ENCODE measurements around the gene RTL10.
A peak's percentile ranks its signal among the peaks of the same experiment; 100 is the strongest.
"Not testable (repeated sequence)": the region's sequence is repeated elsewhere in the genome, so short reads cannot be mapped to it uniquely, and the experiment has no call there.

RTL10 gene

GRCh38 chr22:19842393-19843106 is 12.1 kb downstream of the RTL10 start:
- no peak for DNase-seq

GRCh38 chr22:19841641-19842392 is 12.9 kb downstream of the RTL10 start:
- DNase-seq = no peak

DNA sequence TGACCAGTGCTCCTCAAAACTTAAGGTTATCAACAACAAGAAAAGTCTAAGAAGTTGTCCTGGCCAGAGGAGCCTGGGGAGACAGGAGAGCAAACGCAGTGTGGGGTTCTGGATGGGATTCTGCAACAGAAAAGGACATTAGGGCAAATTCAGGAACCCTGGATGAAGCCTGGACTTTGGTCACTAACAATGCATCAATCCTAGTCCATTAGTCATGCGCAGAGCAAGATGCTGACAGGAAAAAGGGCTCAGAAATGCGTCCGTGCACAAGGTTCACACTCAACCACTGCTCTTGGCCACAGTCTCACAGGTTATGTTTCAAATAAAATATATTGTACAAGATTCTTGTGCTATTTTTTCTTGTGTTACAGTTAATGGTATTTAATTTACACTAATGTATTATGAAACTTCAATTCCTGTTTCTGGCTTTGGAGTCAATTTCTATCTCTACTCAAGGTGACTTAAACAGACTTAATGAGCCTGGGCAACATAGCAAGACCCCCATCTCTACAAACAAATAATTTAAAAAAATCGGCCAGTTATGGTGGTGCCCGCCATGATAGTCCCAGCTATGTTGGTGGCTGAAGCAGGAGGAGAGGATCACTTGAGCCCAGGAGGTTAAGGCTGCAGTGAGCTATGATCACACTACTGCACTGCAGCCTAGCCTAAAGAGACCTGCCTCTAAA is 13.6 kb downstream of the RTL10 start:
- DNase-seq = no peak

- DNase-seq = no peak
These were observed 14.6 kb downstream of the RTL10 start for GRCh38 chr22:19840059-19840458.

- DNase-seq = no peak
These were observed 16.8 kb downstream of the RTL10 start for GRCh38 chr22:19837915-19838314.

- DNase-seq = no peak
These were observed 18.2 kb downstream of the RTL10 start for GRCh38 chr22:19836512-19836911.

GRCh38 chr22:19834599-19834998 is 20.1 kb downstream of the RTL10 start:
- no peak for DNase-seq

DNA sequence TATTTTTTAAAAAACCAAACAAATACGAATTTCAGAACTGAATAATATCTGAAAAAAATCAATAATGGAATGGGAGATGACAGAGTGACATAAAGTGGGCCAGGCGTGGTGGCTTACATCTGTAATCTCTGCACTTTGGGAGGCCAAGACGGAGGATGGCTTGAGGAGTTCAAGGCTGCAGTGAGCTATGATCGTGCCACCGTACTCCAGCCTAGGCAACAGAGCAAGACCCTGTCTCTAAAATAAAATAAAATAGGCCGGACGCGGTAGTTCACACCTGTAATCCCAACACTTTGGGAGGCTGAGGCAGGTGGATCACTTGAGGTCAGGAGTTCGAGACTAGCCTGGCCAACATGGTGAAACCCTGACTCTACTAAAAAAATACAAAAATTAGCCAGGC is 21.3 kb downstream of the RTL10 start:
- DNase-seq = not testable (repeated sequence)

- peak; percentile 8 for DNase-seq
These were observed 22.1 kb downstream of the RTL10 start for GRCh38 chr22:19832476-19833108.

DNA sequence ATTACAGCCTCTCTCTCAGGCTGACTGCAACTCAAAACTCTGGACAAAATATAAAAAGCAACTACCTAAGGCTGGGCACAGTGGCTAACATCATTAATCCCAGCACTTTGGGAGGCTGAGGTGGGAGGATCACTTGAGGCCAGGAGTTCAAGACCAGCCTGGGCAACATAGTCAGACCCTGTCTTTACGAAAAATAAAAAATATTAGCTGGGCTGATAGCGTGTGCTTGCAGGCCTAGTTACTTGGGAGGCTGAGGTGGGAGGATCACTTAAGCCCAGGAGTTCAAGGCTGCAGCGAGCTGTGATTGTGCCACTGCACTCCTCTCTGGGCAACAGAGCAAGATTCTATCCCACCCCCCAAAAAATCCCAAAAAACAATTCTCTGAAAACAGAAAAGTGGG is 22.7 kb downstream of the RTL10 start:
- DNase-seq = not testable (repeated sequence)

GRCh38 chr22:19831016-19831415 is 23.7 kb downstream of the RTL10 start:
- DNase-seq = no peak

DNA sequence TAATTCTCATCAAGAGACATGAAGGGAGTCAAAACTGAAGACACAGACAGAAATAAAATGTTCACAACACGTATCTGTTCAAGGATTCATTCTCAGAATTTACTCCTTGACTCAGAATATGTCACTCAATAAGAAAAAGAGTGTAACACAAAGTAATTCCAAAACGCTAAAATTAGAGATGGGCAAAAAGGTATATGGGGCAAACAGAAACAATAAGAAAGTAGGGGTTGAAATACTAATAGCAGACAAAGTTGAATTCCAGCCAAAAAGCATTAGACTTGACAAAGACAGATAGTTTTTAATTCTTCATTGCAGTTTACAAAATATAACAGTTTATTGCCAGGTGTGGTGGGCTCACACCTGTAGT is 26.7 kb downstream of the RTL10 start:
- DNase-seq = no peak

- DNase-seq = no peak
These were observed 27.2 kb downstream of the RTL10 start for GRCh38 chr22:19827341-19828034.

DNA sequence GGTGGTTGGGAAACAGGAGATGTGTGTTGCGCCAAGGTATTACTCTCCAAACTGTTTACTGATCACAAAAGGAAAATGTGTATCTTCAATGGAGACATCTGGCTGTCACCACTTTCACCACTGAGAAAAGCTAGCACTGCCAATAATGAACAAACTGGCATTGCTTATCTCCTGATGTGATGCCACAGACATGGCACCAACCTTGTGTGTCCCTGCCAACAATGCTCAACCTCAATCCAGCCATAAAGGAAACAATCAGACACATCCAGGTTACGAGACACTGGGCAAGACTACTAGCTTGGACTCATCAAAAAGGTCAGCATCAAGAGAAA is 28.1 kb downstream of the RTL10 start:
- DNase-seq = no peak

GRCh38 chr22:19825904-19826618 is 28.6 kb downstream of the RTL10 start:
- DNase-seq = no peak

GRCh38 chr22:19824926-19825339 is 29.7 kb downstream of the RTL10 start:
- DNase-seq = peak; percentile 5

GRCh38 chr22:19824212-19824925 is 30.3 kb downstream of the RTL10 start:
- DNase-seq = peak; percentile 9

GRCh38 chr22:19823902-19824211 is 30.8 kb downstream of the RTL10 start:
- DNase-seq = no peak

GRCh38 chr22:19823191-19823901 is 31.3 kb downstream of the RTL10 start:
- peak; percentile 6 for DNase-seq

- DNase-seq = peak; percentile 10
These were observed 32.2 kb downstream of the RTL10 start for GRCh38 chr22:19822301-19823117.

All from activated CD8-positive, alpha-beta memory T cell treated with anti-CD3 and anti-CD28 coated beads, Interleukin-2, amount 50 U/mL, for 4 hours (primary cell).